WTC11 (cell line): ENCODE measurements around the gene BCAS1. TPM values are rescaled to one million over a fixed set of nuclear protein-coding genes. Genes with fewer than 3 reads are reported as not detected.

Experiments
- ATAC-seq: fragments of 200-7000 bp; cut with Tn5 transposase; 2 replicates; pipeline ENCODE4 v1.10.0; 2021; ENCODE audit warnings: mild to moderate bottlenecking, moderate library complexity
- CTCF ChIA-PET: fragments of 300-600 bp; sonication (Branson Sonifier 250); formaldehyde crosslinking; loops from one replicate; lab custom pipeline; 2021; ENCODE audit warnings: antibody characterized with exemption; lab: Charles Lee
- POLR2A ChIA-PET: fragments of 350-600 bp; sonication (Branson Sonifier 250); formaldehyde crosslinking; loops from one replicate; lab custom pipeline; 2021; ENCODE audit warnings: antibody characterized with exemption; lab: Charles Lee
- DNase-seq: peaks from one replicate; pipeline ENCODE4 v3.0.0; 2021; ENCODE audit warnings: low spot score
- H3K27ac Mint-ChIP-seq: 2 replicates; pipeline ENCODE4 v1.8.0; 2021; ENCODE audit warnings: mixed read lengths
- H3K27me3 Mint-ChIP-seq: 2 replicates; pipeline ENCODE4 v1.8.0; 2021; ENCODE audit warnings: low read depth, mild to moderate bottlenecking, moderate library complexity, mixed read lengths
- H3K36me3 Mint-ChIP-seq: 2 replicates; pipeline ENCODE4 v1.8.0; 2021; ENCODE audit warnings: mixed read lengths
- H3K4me1 Mint-ChIP-seq: 2 replicates; pipeline ENCODE4 v1.8.0; 2022; ENCODE audit warnings: mixed read lengths
- H3K4me3 Mint-ChIP-seq: 2 replicates; pipeline ENCODE4 v1.8.0; 2021; ENCODE audit warnings: mild to moderate bottlenecking, moderate library complexity, mixed read lengths
- H3K9me3 Mint-ChIP-seq: 2 replicates; pipeline ENCODE4 v1.8.0; 2021; ENCODE audit warnings: mixed read lengths
- FOXK1 ChIP-seq: sonication (generic); formaldehyde crosslinking; IDR thresholded peaks from 2 replicates; pipeline ENCODE4 v1.8.0; 2022; ENCODE audit warnings: mild to moderate bottlenecking, moderate library complexity, missing genetic modification reagents
- IRF2 ChIP-seq: sonication (generic); formaldehyde crosslinking; IDR thresholded peaks from 2 replicates; pipeline ENCODE4 v1.8.0; 2022; ENCODE audit warnings: low read depth, missing genetic modification reagents, borderline replicate concordance
- JUN ChIP-seq: sonication (generic); formaldehyde crosslinking; IDR thresholded peaks from 2 replicates; pipeline ENCODE4 v1.8.0; 2023; ENCODE audit warnings: mild to moderate bottlenecking, missing genetic modification reagents
- NFATC4 ChIP-seq: fragments of 250-450 bp; sonication (Bioruptor Pico); IDR thresholded peaks from 2 replicates; pipeline ENCODE4 v1.9.0; 2021; ENCODE audit warnings: mild to moderate bottlenecking
- NR1H2 ChIP-seq: sonication (generic); formaldehyde crosslinking; IDR thresholded peaks from 2 replicates; pipeline ENCODE4 v1.9.0; 2021; ENCODE audit warnings: mild to moderate bottlenecking, moderate library complexity, missing genetic modification reagents
- RORB ChIP-seq: fragments of 250-450 bp; sonication (Bioruptor Pico); IDR thresholded peaks from 2 replicates; pipeline ENCODE4 v1.9.0; 2021; ENCODE audit warnings: mild to moderate bottlenecking
- TCF7 ChIP-seq: sonication (generic); formaldehyde crosslinking; IDR thresholded peaks from 2 replicates; pipeline ENCODE4 v1.8.0; 2022; ENCODE audit warnings: mild to moderate bottlenecking, low read depth, missing genetic modification reagents, moderate library complexity
- TP53 ChIP-seq: sonication (generic); formaldehyde crosslinking; IDR thresholded peaks from 2 replicates; pipeline ENCODE4 v1.8.1; 2023; ENCODE audit warnings: mild to moderate bottlenecking, missing genetic modification reagents
- total RNA-seq: library from RNA; stranded (reverse); gene quantifications from 3 replicates; pipeline ENCODE4 v1.2.3, GENCODE V29; 2021
- TF ChIP-seq, protein P1 (sequence below): sonication (generic); formaldehyde crosslinking; conservative IDR thresholded peaks from 2 replicates; pipeline ENCODE4 v1.8.1; 2023; ENCODE audit warnings: mild to moderate bottlenecking, low read depth, missing genetic modification reagents, moderate library complexity
- TF ChIP-seq, protein P2 (sequence below): sonication (generic); formaldehyde crosslinking; IDR thresholded peaks from 2 replicates; pipeline ENCODE4 v1.8.0; 2023; ENCODE audit warnings: missing genetic modification reagents, mild to moderate bottlenecking, borderline replicate concordance
- TF ChIP-seq, protein P3 (sequence below): fragments of 250-450 bp; sonication (Bioruptor Pico); IDR thresholded peaks from 2 replicates; pipeline ENCODE4 v1.8.0; 2021; ENCODE audit warnings: mild to moderate bottlenecking
- TF ChIP-seq, protein P4 (sequence below): sonication (generic); formaldehyde crosslinking; IDR thresholded peaks from 2 replicates; pipeline ENCODE4 v1.8.0; 2022; ENCODE audit warnings: mild to moderate bottlenecking, missing genetic modification reagents
- TF ChIP-seq, protein P5 (sequence below): sonication (generic); formaldehyde crosslinking; IDR thresholded peaks from 2 replicates; pipeline ENCODE4 v1.8.1; 2022; ENCODE audit warnings: missing genetic modification reagents, borderline replicate concordance
- TF ChIP-seq, protein P6 (sequence below): fragments of 250-450 bp; sonication (Bioruptor Pico); IDR thresholded peaks from 2 replicates; pipeline ENCODE4 v2.1.2; 2022; ENCODE audit warnings: mild to moderate bottlenecking, moderate library complexity

The BCAS1 gene
- total RNA-seq, 1 experiment from 2014 or later, result 0.11 TPM

DNA sequence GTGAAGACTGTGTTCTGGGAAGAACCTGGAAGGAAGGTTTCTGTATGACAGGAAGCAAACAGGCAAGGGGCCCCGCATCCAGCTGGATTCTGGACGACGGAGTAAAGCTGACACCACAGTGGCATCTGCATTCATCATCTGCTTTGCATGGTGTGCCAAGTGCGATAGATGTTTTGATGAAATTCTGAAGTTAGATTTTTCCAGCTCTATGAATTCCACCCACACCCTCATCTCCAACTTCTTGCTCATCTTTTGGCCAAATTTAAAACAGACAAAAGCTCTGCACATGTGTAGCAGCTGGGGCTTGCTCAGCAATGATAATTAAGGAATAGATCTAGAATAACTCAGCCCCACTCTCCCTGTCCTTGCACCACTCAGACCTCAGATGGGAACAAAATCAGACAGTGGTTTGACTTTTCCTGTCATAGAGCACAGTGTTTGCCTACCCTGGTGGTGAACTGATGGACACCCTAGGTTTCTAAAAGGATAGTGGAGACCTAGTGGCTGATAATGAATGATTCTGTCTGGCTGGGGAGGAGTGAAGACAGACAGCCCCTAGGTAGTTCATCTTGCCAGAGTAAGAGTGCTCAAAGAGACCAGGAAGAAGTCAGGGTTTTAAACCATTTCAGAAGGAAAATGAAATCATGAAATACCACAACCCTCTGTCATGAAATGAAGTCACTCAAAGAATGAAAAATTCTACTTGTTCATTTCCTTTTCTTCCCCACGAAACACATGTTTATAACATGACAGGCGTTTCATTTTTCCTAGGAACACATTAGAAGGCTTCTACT is 85.8 kb downstream of the BCAS1 start:
- TF ChIP-seq, protein P1, sequence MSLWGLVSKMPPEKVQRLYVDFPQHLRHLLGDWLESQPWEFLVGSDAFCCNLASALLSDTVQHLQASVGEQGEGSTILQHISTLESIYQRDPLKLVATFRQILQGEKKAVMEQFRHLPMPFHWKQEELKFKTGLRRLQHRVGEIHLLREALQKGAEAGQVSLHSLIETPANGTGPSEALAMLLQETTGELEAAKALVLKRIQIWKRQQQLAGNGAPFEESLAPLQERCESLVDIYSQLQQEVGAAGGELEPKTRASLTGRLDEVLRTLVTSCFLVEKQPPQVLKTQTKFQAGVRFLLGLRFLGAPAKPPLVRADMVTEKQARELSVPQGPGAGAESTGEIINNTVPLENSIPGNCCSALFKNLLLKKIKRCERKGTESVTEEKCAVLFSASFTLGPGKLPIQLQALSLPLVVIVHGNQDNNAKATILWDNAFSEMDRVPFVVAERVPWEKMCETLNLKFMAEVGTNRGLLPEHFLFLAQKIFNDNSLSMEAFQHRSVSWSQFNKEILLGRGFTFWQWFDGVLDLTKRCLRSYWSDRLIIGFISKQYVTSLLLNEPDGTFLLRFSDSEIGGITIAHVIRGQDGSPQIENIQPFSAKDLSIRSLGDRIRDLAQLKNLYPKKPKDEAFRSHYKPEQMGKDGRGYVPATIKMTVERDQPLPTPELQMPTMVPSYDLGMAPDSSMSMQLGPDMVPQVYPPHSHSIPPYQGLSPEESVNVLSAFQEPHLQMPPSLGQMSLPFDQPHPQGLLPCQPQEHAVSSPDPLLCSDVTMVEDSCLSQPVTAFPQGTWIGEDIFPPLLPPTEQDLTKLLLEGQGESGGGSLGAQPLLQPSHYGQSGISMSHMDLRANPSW (CRISPR knock-in tag), result no peak
- no peak for TF ChIP-seq NFATC4
- TF ChIP-seq, protein P2, sequence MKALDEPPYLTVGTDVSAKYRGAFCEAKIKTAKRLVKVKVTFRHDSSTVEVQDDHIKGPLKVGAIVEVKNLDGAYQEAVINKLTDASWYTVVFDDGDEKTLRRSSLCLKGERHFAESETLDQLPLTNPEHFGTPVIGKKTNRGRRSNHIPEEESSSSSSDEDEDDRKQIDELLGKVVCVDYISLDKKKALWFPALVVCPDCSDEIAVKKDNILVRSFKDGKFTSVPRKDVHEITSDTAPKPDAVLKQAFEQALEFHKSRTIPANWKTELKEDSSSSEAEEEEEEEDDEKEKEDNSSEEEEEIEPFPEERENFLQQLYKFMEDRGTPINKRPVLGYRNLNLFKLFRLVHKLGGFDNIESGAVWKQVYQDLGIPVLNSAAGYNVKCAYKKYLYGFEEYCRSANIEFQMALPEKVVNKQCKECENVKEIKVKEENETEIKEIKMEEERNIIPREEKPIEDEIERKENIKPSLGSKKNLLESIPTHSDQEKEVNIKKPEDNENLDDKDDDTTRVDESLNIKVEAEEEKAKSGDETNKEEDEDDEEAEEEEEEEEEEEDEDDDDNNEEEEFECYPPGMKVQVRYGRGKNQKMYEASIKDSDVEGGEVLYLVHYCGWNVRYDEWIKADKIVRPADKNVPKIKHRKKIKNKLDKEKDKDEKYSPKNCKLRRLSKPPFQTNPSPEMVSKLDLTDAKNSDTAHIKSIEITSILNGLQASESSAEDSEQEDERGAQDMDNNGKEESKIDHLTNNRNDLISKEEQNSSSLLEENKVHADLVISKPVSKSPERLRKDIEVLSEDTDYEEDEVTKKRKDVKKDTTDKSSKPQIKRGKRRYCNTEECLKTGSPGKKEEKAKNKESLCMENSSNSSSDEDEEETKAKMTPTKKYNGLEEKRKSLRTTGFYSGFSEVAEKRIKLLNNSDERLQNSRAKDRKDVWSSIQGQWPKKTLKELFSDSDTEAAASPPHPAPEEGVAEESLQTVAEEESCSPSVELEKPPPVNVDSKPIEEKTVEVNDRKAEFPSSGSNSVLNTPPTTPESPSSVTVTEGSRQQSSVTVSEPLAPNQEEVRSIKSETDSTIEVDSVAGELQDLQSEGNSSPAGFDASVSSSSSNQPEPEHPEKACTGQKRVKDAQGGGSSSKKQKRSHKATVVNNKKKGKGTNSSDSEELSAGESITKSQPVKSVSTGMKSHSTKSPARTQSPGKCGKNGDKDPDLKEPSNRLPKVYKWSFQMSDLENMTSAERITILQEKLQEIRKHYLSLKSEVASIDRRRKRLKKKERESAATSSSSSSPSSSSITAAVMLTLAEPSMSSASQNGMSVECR (CRISPR knock-in tag), result no peak
- TF ChIP-seq RORB (CRISPR knock-in tag), result no peak
- TF ChIP-seq JUN (CRISPR knock-in tag), result no peak
- peaks cover 8% of the 10 kb centered on the region for H3K9me3 Mint-ChIP-seq
- H3K4me1 Mint-ChIP-seq, result no peaks in the 10 kb centered on the region
- ATAC-seq (no peak), DNase-seq (no peak)
- no peak overlapping the region for H3K27ac Mint-ChIP-seq
- ChIA-PET CTCF (no interaction called here), POLR2A (interaction anchor here (0.6 kb wide), 2 partner anchors 98 to 318 kb away, joined by 3 to 4 read pairs; no protein-coding TSS in a partner anchor)
- H3K4me3 Mint-ChIP-seq, result no peak overlapping the region
- H3K36me3 Mint-ChIP-seq, result no peaks in the 10 kb centered on the region
- no peaks in the 10 kb centered on the region for H3K27me3 Mint-ChIP-seq

DNA sequence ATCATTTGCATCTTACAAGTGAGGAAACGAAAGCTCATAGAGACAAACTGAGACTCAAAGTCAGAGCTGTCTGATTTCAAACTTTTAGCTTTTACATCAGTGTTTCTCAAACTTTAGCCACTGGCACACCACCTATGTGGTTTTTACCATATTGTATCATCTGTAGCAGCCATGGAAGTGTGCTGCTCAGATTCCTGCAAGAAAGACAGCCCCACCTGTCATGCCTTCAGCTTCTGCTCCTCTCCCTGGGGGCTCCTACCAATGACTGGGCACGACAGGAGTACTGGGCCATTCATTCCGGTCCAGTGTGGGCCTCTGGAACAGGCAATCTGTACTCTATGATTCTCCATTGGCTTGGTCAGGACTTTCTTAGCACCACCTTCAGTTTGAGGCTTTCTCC is 87.0 kb downstream of the BCAS1 start:
- H3K27ac Mint-ChIP-seq, result no peak overlapping the region
- ATAC-seq (no peak), DNase-seq (no peak)
- no peak overlapping the region for H3K4me3 Mint-ChIP-seq
- CTCF ChIA-PET, result no interaction called here
- H3K36me3 Mint-ChIP-seq, result no peaks in the 10 kb centered on the region
- POLR2A ChIA-PET, result no interaction called here
- peaks cover 11% of the 10 kb centered on the region for H3K9me3 Mint-ChIP-seq
- H3K27me3 Mint-ChIP-seq, result no peaks in the 10 kb centered on the region
- H3K4me1 Mint-ChIP-seq, result no peaks in the 10 kb centered on the region
- TF ChIP-seq, protein P3, sequence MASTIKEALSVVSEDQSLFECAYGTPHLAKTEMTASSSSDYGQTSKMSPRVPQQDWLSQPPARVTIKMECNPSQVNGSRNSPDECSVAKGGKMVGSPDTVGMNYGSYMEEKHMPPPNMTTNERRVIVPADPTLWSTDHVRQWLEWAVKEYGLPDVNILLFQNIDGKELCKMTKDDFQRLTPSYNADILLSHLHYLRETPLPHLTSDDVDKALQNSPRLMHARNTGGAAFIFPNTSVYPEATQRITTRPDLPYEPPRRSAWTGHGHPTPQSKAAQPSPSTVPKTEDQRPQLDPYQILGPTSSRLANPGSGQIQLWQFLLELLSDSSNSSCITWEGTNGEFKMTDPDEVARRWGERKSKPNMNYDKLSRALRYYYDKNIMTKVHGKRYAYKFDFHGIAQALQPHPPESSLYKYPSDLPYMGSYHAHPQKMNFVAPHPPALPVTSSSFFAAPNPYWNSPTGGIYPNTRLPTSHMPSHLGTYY (CRISPR knock-in tag), result no peak
- TF ChIP-seq, protein P2 (CRISPR knock-in tag), result no peak
- TF ChIP-seq FOXK1 (CRISPR knock-in tag), result no peak
- TF ChIP-seq TP53 (CRISPR knock-in tag), result no peak
- TF ChIP-seq, protein P4, sequence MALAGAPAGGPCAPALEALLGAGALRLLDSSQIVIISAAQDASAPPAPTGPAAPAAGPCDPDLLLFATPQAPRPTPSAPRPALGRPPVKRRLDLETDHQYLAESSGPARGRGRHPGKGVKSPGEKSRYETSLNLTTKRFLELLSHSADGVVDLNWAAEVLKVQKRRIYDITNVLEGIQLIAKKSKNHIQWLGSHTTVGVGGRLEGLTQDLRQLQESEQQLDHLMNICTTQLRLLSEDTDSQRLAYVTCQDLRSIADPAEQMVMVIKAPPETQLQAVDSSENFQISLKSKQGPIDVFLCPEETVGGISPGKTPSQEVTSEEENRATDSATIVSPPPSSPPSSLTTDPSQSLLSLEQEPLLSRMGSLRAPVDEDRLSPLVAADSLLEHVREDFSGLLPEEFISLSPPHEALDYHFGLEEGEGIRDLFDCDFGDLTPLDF (CRISPR knock-in tag), result no peak
- TF ChIP-seq, protein P5, sequence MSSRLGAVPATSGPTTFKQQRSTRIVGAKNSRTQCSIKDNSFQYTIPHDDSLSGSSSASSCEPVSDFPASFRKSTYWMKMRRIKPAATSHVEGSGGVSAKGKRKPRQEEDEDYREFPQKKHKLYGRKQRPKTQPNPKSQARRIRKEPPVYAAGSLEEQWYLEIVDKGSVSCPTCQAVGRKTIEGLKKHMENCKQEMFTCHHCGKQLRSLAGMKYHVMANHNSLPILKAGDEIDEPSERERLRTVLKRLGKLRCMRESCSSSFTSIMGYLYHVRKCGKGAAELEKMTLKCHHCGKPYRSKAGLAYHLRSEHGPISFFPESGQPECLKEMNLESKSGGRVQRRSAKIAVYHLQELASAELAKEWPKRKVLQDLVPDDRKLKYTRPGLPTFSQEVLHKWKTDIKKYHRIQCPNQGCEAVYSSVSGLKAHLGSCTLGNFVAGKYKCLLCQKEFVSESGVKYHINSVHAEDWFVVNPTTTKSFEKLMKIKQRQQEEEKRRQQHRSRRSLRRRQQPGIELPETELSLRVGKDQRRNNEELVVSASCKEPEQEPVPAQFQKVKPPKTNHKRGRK (CRISPR knock-in tag), result no peak
- TF ChIP-seq, protein P6, sequence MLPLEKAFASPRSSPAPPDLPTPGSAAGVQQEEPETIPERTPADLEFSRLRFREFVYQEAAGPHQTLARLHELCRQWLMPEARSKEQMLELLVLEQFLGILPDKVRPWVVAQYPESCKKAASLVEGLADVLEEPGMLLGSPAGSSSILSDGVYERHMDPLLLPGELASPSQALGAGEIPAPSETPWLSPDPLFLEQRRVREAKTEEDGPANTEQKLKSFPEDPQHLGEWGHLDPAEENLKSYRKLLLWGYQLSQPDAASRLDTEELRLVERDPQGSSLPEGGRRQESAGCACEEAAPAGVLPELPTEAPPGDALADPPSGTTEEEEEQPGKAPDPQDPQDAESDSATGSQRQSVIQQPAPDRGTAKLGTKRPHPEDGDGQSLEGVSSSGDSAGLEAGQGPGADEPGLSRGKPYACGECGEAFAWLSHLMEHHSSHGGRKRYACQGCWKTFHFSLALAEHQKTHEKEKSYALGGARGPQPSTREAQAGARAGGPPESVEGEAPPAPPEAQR (CRISPR knock-in tag), result no peak
- no peak for TF ChIP-seq TCF7 (CRISPR knock-in tag)
- no peak for TF ChIP-seq NR1H2 (CRISPR knock-in tag)
- no peak for TF ChIP-seq IRF2
